Measurements from ENCODE around the gene NPAS3.

Gene NPAS3

GRCh38 chr14:33188880-33189279 is 250.2 kb downstream of the NPAS3 start:
- no peak for DNase-seq

- no peak for DNase-seq
These were observed 253.2 kb downstream of the NPAS3 start for GRCh38 chr14:33191855-33192254.

- DNase-seq, result no peak
These were observed 255.9 kb downstream of the NPAS3 start for GRCh38 chr14:33194551-33194950.

GRCh38 chr14:33198684-33199083 is 260.0 kb downstream of the NPAS3 start:
- DNase-seq, result no peak

- no peak for DNase-seq
These were observed 262.4 kb downstream of the NPAS3 start for GRCh38 chr14:33201116-33201515.

- DNase-seq, result no peak
These were observed 268.3 kb downstream of the NPAS3 start for GRCh38 chr14:33206981-33207380.

- DNase-seq, result no peak
These were observed 268.9 kb downstream of the NPAS3 start for GRCh38 chr14:33207467-33208017.

GRCh38 chr14:33210311-33210710 is 271.6 kb downstream of the NPAS3 start:
- DNase-seq, result no peak

GRCh38 chr14:33218026-33218425 is 279.3 kb downstream of the NPAS3 start:
- no peak for DNase-seq

- no peak for DNase-seq
These were observed 281.3 kb downstream of the NPAS3 start for GRCh38 chr14:33219957-33220356.

GRCh38 chr14:33229269-33229929 is 290.7 kb downstream of the NPAS3 start:
- no peak for DNase-seq

GRCh38 chr14:33230021-33230420 is 291.3 kb downstream of the NPAS3 start:
- DNase-seq, result no peak

- no peak for DNase-seq
These were observed 293.4 kb downstream of the NPAS3 start for GRCh38 chr14:33232031-33232430.

GRCh38 chr14:33237115-33237740 is 298.5 kb downstream of the NPAS3 start:
- no peak for DNase-seq

- DNase-seq, result no peak
These were observed 300.8 kb downstream of the NPAS3 start for GRCh38 chr14:33239465-33239864.

- DNase-seq, result no peak
These were observed 301.8 kb downstream of the NPAS3 start for GRCh38 chr14:33240466-33240865.

GRCh38 chr14:33241331-33241730 is 302.7 kb downstream of the NPAS3 start:
- no peak for DNase-seq

- no peak for DNase-seq
These were observed 310.6 kb downstream of the NPAS3 start for GRCh38 chr14:33249233-33249820.

GRCh38 chr14:33250963-33251362 is 312.3 kb downstream of the NPAS3 start:
- DNase-seq, result no peak

GRCh38 chr14:33254342-33254741 is 315.7 kb downstream of the NPAS3 start:
- DNase-seq, result no peak

- DNase-seq, result no peak
These were observed 316.2 kb downstream of the NPAS3 start for GRCh38 chr14:33254861-33255395.

- no peak for DNase-seq
These were observed 319.1 kb downstream of the NPAS3 start for GRCh38 chr14:33257796-33258195.

GRCh38 chr14:33259764-33260163 is 321.1 kb downstream of the NPAS3 start:
- no peak for DNase-seq

GRCh38 chr14:33271216-33271615 is 332.5 kb downstream of the NPAS3 start:
- no peak for DNase-seq

Data from activated CD4-positive, alpha-beta T cell treated with anti-CD3 and anti-CD28 coated beads, Interleukin-2, amount 50 U/mL, for 1 hour (primary cell).